Aorta (tissue), 5 donors: ENCODE measurements around the gene MT1E. TPM values are rescaled to one million over a fixed set of nuclear protein-coding genes. Genes with fewer than 3 reads are reported as not detected.

Source experiments
- ATAC-seq: fragments of 200-7000 bp; cut with Tn5 transposase; one replicate; pipeline ENCODE4 v1.9.1; 2022; ENCODE audit warnings: moderate library complexity; ENCODE audit not compliant: low FRiP score
- DNase-seq, 2 donors: peaks; one replicate each; pipeline ENCODE4 v3.0.0-alpha.2; 2020
- H3K27ac ChIP-seq, 2 donors: one replicate each; pipeline ENCODE4 v1.5.1; 2013; ENCODE audit warnings: low read length in 2 of 2, mild to moderate bottlenecking in 2 of 2, moderate library complexity in 2 of 2, control low read depth in 1 of 2, inconsistent platforms in 1 of 2, low read depth in 1 of 2
- H3K27me3 ChIP-seq, 2 donors: one replicate each; pipeline ENCODE4 v1.6.1; 2013; ENCODE audit warnings: control low read depth in 1 of 2, low read length in 1 of 2, mild to moderate bottlenecking in 1 of 2, moderate library complexity in 1 of 2; ENCODE audit not compliant: insufficient read depth in 2 of 2, control insufficient read depth in 1 of 2
- H3K36me3 ChIP-seq, 2 donors: one replicate each; pipeline ENCODE4 v1.6.1; 2013; ENCODE audit warnings: control low read depth in 1 of 2, low read length in 1 of 2, mild to moderate bottlenecking in 1 of 2; ENCODE audit not compliant: insufficient read depth in 2 of 2, control insufficient read depth in 1 of 2
- H3K4me1 ChIP-seq, 2 donors: one replicate each; pipeline ENCODE4 v1.6.1; 2013; ENCODE audit warnings: low read length in 2 of 2, control low read depth in 1 of 2, mild to moderate bottlenecking in 1 of 2, moderate library complexity in 1 of 2; ENCODE audit not compliant: insufficient read depth in 2 of 2, control insufficient read depth in 1 of 2
- H3K4me3 ChIP-seq, 2 donors: one replicate each; pipeline ENCODE4 v1.5.1; 2013; ENCODE audit warnings: low read length in 2 of 2, control low read depth in 1 of 2, mild to moderate bottlenecking in 1 of 2
- H3K9me3 ChIP-seq: one replicate; pipeline ENCODE4 v1.6.1; 2013; ENCODE audit warnings: mild to moderate bottlenecking, low read length; ENCODE audit not compliant: control insufficient read depth
- WGBS, 2 donors: extraction: QIAGEN DNeasy Blood & Tissue Kit; methylation state at CpG; one replicate each; pipeline ENCODE4 v1.1.7; 2013; 5-methylcytosine and 5-hydroxymethylcytosine counted together
- intact Hi-C, 2 donors: fragments of 100-400 bp; cut with DNase I; formaldehyde crosslinking; loops; one replicate each; pipeline versions ENCODE4 v1.14.2 to v1.15.0; 2022
- polyA plus RNA-seq, 2 donors: library from polyadenylated mRNA; stranded (reverse); fragments of 200-250 nt; gene quantifications; one replicate each; pipeline ENCODE4 v1.2.3, GENCODE V29; 2013
- total RNA-seq, 2 donors: library from RNA; stranded (reverse); fragmentation: NEBNext Ultra II Directional; extraction: Animal tissue kit (Norgen Biotek cat#: 25700); gene quantifications; one replicate each; pipeline ENCODE4 v1.2.1, GENCODE V29; 2021
- donor health status: healthy with polysubstance abuse.
- donor health status: Bipolar disorder and iron deficiency.
- donor health status: DM: no; HTN: no; CAD: no.
- donor health status: DM: no; HTN: no; CAD: no.
- donor health status: DM: yes; HTN: yes; CAD: no.

MT1E gene
- total and polyA plus RNA-seq, 4 donors, result 47.8 to 606 (median 270) TPM

DNA sequence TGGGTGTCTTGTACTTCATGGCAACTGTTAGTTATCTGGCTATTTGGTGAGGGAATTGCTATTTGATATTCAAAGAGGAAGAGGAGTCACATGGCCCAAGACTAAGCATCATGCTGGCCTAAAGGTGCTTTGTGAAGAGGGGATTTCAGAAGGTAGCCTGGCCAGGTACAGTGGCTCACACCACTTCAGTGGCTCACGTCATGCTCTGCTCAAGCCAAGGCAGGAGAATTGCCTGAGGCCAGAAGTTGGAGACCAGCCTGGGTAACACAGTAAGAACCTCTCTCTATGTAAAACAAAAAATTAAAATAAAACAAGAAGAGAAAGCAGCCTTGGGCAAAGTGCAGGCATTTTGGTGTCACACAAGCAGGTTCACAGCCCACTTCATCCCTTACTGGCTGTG lies 19.7 kb downstream of the MT1E start:
- Histone ChIP-seq H3K9me3 (no peaks in the 10 kb centered on the region), H3K27ac (no peak overlapping the region), H3K27me3 (no peaks in the 10 kb centered on the region), H3K4me3 (no peak overlapping the region), H3K4me1 (no peaks in the 10 kb centered on the region), H3K36me3 (no peaks in the 10 kb centered on the region)
- ATAC-seq, result no peak
- WGBS, 2 donors, result 90 to 94% methylated on average over 1 of the region's 1 CpG
- intact Hi-C loops, result no loop called here
- no peak for DNase-seq

- ATAC-seq, result no peak
- H3K27me3 ChIP-seq, result no peaks in the 10 kb centered on the region
Observed at GRCh38 chr16:56645838-56646237, 20.3 kb downstream of the MT1E start.

GRCh38 chr16:56647641-56648431 lies 22.3 kb downstream of the MT1E start:
- no peaks in the 10 kb centered on the region for H3K9me3 ChIP-seq
- H3K27ac ChIP-seq, result no peak overlapping the region
- WGBS, 2 donors, result 49 to 56% methylated on average over 33 of the region's 33 CpGs
- intact Hi-C loops, result no loop called here
- DNase-seq, result no peak
- H3K36me3 ChIP-seq, result no peaks in the 10 kb centered on the region
- H3K4me3 ChIP-seq, result no peak overlapping the region
- ATAC-seq, result no peak
- no peaks in the 10 kb centered on the region for H3K4me1 ChIP-seq
- H3K27me3 ChIP-seq, result no peaks in the 10 kb centered on the region

More at GRCh38 chr16:56645838-56646237, 20.3 kb downstream of the MT1E start:
- Histone ChIP-seq H3K4me1 (no peaks in the 10 kb centered on the region), H3K9me3 (no peaks in the 10 kb centered on the region), H3K4me3 (no peak overlapping the region), H3K36me3 (no peaks in the 10 kb centered on the region), H3K27ac (no peak overlapping the region)
- WGBS, 2 donors, result 0 to 5% methylated on average over 1 of the region's 1 CpG
- intact Hi-C loops, result no loop called here
- no peak for DNase-seq

- H3K27me3 ChIP-seq, result no peaks in the 10 kb centered on the region
- no peak for ATAC-seq
- WGBS, 2 donors, result 94 to 97% methylated on average over 2 of the region's 2 CpGs
- no peak overlapping the region for H3K4me3 ChIP-seq
- H3K9me3 ChIP-seq, result no peaks in the 10 kb centered on the region
- intact Hi-C loops, result no loop called here
- no peaks in the 10 kb centered on the region for H3K36me3 ChIP-seq
- H3K4me1 ChIP-seq, result no peaks in the 10 kb centered on the region
- H3K27ac ChIP-seq, result no peak overlapping the region
- no peak for DNase-seq
Observed at GRCh38 chr16:56649271-56649670, 23.7 kb downstream of the MT1E start.

- 88% methylated on average over 3 of the region's 3 CpGs for WGBS, 2 donors
- ATAC-seq, result no peak
- H3K27me3 ChIP-seq, result no peaks in the 10 kb centered on the region
Observed at GRCh38 chr16:56649820-56650219, 24.2 kb downstream of the MT1E start.

DNA sequence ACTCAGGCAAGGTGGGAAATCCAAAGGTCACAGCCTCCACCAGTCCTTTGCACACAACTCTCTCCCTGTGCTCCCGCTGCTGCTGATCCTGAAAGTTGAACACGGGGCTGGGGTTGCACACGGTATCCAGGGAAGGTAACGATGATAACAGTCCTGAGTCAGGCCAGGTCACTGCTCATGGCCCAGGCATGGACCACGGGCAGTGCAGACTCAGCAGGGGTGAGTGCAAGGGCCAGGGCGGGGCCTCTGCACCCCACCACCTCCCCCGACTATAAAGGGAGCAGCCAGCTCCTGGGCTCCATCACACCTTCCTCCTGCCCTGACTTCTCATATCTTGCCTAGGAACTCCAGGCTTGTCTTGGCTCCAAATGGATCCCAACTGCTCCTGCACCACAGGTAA lies 26.0 kb downstream of the MT1E start, which contains the start of gene MT1B:
Gene MT1B (plus strand): TSS at position 301 of the 400 bp plus-strand sequence. CDS start 68 bp downstream, at position 369.
- no peak within 1 kb of the TSS for H3K27ac ChIP-seq
- ATAC-seq, result peak; percentile 49
- WGBS, 2 donors, result 74% methylated on average over 7 of the region's 7 CpGs

More at GRCh38 chr16:56649820-56650219, 24.2 kb downstream of the MT1E start:
- Histone ChIP-seq H3K4me1 (no peaks in the 10 kb centered on the region), H3K9me3 (no peaks in the 10 kb centered on the region), H3K27ac (no peak overlapping the region), H3K36me3 (no peaks in the 10 kb centered on the region), H3K4me3 (no peak overlapping the region)
- intact Hi-C loops, result no loop called here
- no peak for DNase-seq

GRCh38 chr16:56652600-56652999 lies 27.0 kb downstream of the MT1E start:
- intact Hi-C loops, result no loop called here
- ATAC-seq, result no peak
- Histone ChIP-seq H3K4me3 (no peak overlapping the region), H3K9me3 (no peaks in the 10 kb centered on the region), H3K27ac (no peak overlapping the region), H3K27me3 (no peaks in the 10 kb centered on the region), H3K36me3 (no peaks in the 10 kb centered on the region), H3K4me1 (no peaks in the 10 kb centered on the region)
- no peak for DNase-seq
- WGBS, 2 donors, result 36 to 59% methylated on average over 1 of the region's 1 CpG

More for the DNA sequence above, 26.0 kb downstream of the MT1E start, which contains the start of gene MT1B:
- DNase-seq, result no peak
- Histone ChIP-seq H3K4me1 (no peaks in the 10 kb centered on the region), H3K4me3 (no peak within 1 kb of the TSS), H3K36me3 (no peaks in the 10 kb centered on the region), H3K9me3 (no peaks in the 10 kb centered on the region), H3K27me3 (no peaks in the 10 kb centered on the region)
- intact Hi-C loops, result no loop called here

- Histone ChIP-seq H3K4me1 (no peaks in the 10 kb centered on the region), H3K27ac (no peak overlapping the region), H3K4me3 (no peak overlapping the region), H3K9me3 (no peaks in the 10 kb centered on the region), H3K27me3 (no peaks in the 10 kb centered on the region), H3K36me3 (no peaks in the 10 kb centered on the region)
- intact Hi-C loops, result no loop called here
- no peak for DNase-seq
- 81 to 88% methylated on average over 7 of the region's 7 CpGs for WGBS, 2 donors
- ATAC-seq, result no peak
Observed at GRCh38 chr16:56653218-56653617, 27.6 kb downstream of the MT1E start.
